AG10803 (cell line): ENCODE data around the gene MERTK.
"Not testable (repeated sequence)": the region's sequence is repeated elsewhere in the genome, so short reads cannot be mapped to it uniquely, and the experiment has no call there.

Experiments used
- DNase-seq: peaks from one replicate; pipeline ENCODE4 v3.0.0; 2010; ENCODE audit warnings: low read depth
- H3K4me3 ChIP-seq: 2 replicates; pipeline ENCODE4 v1.5.1; 2011; ENCODE audit warnings: mild to moderate bottlenecking, low read length, control low read depth
- CTCF ChIP-seq: conservative IDR thresholded peaks from 2 replicates; pipeline ENCODE4 v1.5.1; 2011; ENCODE audit warnings: mild to moderate bottlenecking, low read length, control low read depth, inconsistent platforms

MERTK gene

GRCh38 chr2:111961663-111962062 is 63.3 kb downstream of the MERTK start:
- no peak for DNase-seq
- H3K4me3 ChIP-seq: no peak overlapping the region

GRCh38 chr2:111963086-111963485 is 64.7 kb downstream of the MERTK start:
- H3K4me3 ChIP-seq, DNase-seq: not testable (repeated sequence)

More at GRCh38 chr2:111961663-111962062, 63.3 kb downstream of the MERTK start:
- TF ChIP-seq CTCF: no peak

GRCh38 chr2:111963508-111963907 is 65.1 kb downstream of the MERTK start:
- H3K4me3 ChIP-seq, DNase-seq: not testable (repeated sequence)

- no peak for DNase-seq
- no peak for TF ChIP-seq CTCF
- no peak overlapping the region for H3K4me3 ChIP-seq
Measured at GRCh38 chr2:111965062-111965461, 66.7 kb downstream of the MERTK start.

GRCh38 chr2:111966241-111966640 is 67.8 kb downstream of the MERTK start:
- DNase-seq: no peak
- no peak for TF ChIP-seq CTCF
- H3K4me3 ChIP-seq: no peak overlapping the region

- DNase-seq: no peak
- TF ChIP-seq CTCF: no peak
- H3K4me3 ChIP-seq: no peak overlapping the region
Measured at GRCh38 chr2:111967018-111967417, 68.6 kb downstream of the MERTK start.

GRCh38 chr2:111970453-111970852 is 72.0 kb downstream of the MERTK start:
- H3K4me3 ChIP-seq: no peak overlapping the region
- no peak for TF ChIP-seq CTCF
- DNase-seq: no peak

- no peak for DNase-seq
- no peak for TF ChIP-seq CTCF
- no peak overlapping the region for H3K4me3 ChIP-seq
Measured at GRCh38 chr2:111972955-111973565, 74.7 kb downstream of the MERTK start.
